Cortex of kidney (tissue), 1 donor: ENCODE results near the gene ARHGAP18.

Source experiments
- DNase-seq: peaks from one replicate; lab custom pipeline; 2025; lab: John Stamatoyannopoulos, UW

Gene ARHGAP18

GRCh38 chr6:129719692-129720091 is 9.7 kb upstream of the ARHGAP18 start:
- DNase-seq, result no peak

GRCh38 chr6:129717277-129717676 is 7.3 kb upstream of the ARHGAP18 start:
- no peak for DNase-seq

GRCh38 chr6:129713806-129714333 is 3.9 kb upstream of the ARHGAP18 start:
- no peak for DNase-seq

- DNase-seq, result no peak
Measured at GRCh38 chr6:129711271-129711631, 1.3 kb upstream of the ARHGAP18 start.

- DNase-seq, result no peak
Measured at GRCh38 chr6:129710450-129711270, 683 bp upstream of the ARHGAP18 start.

- DNase-seq, result no peak
Measured at GRCh38 chr6:129709196-129709768, 695 bp downstream of the ARHGAP18 start.

GRCh38 chr6:129708496-129709195 is 1.3 kb downstream of the ARHGAP18 start:
- DNase-seq, result no peak

GRCh38 chr6:129707882-129708495 is 2.0 kb downstream of the ARHGAP18 start:
- DNase-seq, result no peak

- no peak for DNase-seq
Measured at GRCh38 chr6:129707028-129707427, 2.9 kb downstream of the ARHGAP18 start.

- DNase-seq, result no peak
Measured at GRCh38 chr6:129705212-129705611, 4.8 kb downstream of the ARHGAP18 start.

GRCh38 chr6:129704708-129705107 is 5.3 kb downstream of the ARHGAP18 start:
- no peak for DNase-seq

- no peak for DNase-seq
Measured at GRCh38 chr6:129701721-129702455, 8.1 kb downstream of the ARHGAP18 start.

- DNase-seq, result no peak
Measured at GRCh38 chr6:129700666-129701065, 9.3 kb downstream of the ARHGAP18 start.

- DNase-seq, result no peak
Measured at GRCh38 chr6:129699659-129700058, 10.3 kb downstream of the ARHGAP18 start.

- no peak for DNase-seq
Measured at GRCh38 chr6:129698430-129698829, 11.5 kb downstream of the ARHGAP18 start.

- DNase-seq, result no peak
Measured at GRCh38 chr6:129697788-129698187, 12.2 kb downstream of the ARHGAP18 start.

GRCh38 chr6:129696843-129697242 is 13.1 kb downstream of the ARHGAP18 start:
- DNase-seq, result no peak

GRCh38 chr6:129696028-129696418 is 14.0 kb downstream of the ARHGAP18 start:
- DNase-seq, result no peak

- no peak for DNase-seq
Measured at GRCh38 chr6:129695373-129696027, 14.5 kb downstream of the ARHGAP18 start.

- DNase-seq, result no peak
Measured at GRCh38 chr6:129694036-129694435, 15.9 kb downstream of the ARHGAP18 start.

- no peak for DNase-seq
Measured at GRCh38 chr6:129692467-129692866, 17.5 kb downstream of the ARHGAP18 start.
